PFSK-1 (cell line): ENCODE data around the gene SS18L1.

Experiments
- FOXP2 ChIP-seq: optimal IDR thresholded peaks from 2 replicates; pipeline ENCODE3; 2011; ENCODE audit warnings: borderline replicate concordance, control low read depth, inconsistent platforms; ENCODE audit not compliant: insufficient read depth; ENCODE audit errors: extremely low read length, extremely low read depth
- POLR2AphosphoS5 ChIP-seq: IDR thresholded peaks from 2 replicates; pipeline ENCODE4 v1.6.1; 2012; ENCODE audit warnings: low read depth, mild to moderate bottlenecking, control low read depth, low read length, moderate library complexity
- SIN3A ChIP-seq: IDR thresholded peaks from 2 replicates; pipeline ENCODE4 v1.6.1; 2012; ENCODE audit warnings: mild to moderate bottlenecking, low read length, moderate library complexity, borderline replicate concordance; ENCODE audit not compliant: insufficient read depth
- TAF1 ChIP-seq: IDR thresholded peaks from 2 replicates; pipeline ENCODE4 v1.6.1; 2012; ENCODE audit warnings: low read length, control low read depth, borderline replicate concordance; ENCODE audit not compliant: insufficient read depth
- TF ChIP-seq, protein P1 (sequence below), 2 experiments: IDR thresholded peaks; 2 replicates each; pipeline versions ENCODE4 v1.6.1 to v1.8.0; 2011 to 2012; ENCODE audit warnings: low read depth in 2 of 2, low read length in 2 of 2, control low read depth in 1 of 2, inconsistent platforms in 1 of 2, mild to moderate bottlenecking in 1 of 2, moderate library complexity in 1 of 2; ENCODE audit not compliant: insufficient read depth in 1 of 2

SS18L1 gene

DNA sequence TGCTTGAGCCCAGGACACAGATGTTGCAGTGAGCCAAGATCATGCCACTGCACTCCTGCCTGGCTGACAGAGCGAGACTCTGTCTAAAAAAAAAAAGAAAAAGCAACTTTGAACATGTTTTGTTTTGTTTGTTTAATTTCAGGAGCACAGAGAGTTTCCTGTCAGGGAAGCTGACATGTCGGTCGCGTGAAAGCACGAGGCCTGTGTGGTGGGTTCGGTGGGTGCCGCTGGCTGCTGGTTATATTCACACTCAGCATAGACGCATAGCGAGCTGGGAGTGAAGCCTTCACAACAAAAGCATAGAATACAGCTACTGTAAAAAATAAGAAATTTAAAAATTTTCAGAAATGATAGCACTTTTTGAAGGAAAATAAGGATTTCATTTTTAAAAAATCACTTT lies 53.7 kb downstream of the SS18L1 start:
- TF ChIP-seq SIN3A (no peak), FOXP2 (no peak)
- TF ChIP-seq, protein P1, sequence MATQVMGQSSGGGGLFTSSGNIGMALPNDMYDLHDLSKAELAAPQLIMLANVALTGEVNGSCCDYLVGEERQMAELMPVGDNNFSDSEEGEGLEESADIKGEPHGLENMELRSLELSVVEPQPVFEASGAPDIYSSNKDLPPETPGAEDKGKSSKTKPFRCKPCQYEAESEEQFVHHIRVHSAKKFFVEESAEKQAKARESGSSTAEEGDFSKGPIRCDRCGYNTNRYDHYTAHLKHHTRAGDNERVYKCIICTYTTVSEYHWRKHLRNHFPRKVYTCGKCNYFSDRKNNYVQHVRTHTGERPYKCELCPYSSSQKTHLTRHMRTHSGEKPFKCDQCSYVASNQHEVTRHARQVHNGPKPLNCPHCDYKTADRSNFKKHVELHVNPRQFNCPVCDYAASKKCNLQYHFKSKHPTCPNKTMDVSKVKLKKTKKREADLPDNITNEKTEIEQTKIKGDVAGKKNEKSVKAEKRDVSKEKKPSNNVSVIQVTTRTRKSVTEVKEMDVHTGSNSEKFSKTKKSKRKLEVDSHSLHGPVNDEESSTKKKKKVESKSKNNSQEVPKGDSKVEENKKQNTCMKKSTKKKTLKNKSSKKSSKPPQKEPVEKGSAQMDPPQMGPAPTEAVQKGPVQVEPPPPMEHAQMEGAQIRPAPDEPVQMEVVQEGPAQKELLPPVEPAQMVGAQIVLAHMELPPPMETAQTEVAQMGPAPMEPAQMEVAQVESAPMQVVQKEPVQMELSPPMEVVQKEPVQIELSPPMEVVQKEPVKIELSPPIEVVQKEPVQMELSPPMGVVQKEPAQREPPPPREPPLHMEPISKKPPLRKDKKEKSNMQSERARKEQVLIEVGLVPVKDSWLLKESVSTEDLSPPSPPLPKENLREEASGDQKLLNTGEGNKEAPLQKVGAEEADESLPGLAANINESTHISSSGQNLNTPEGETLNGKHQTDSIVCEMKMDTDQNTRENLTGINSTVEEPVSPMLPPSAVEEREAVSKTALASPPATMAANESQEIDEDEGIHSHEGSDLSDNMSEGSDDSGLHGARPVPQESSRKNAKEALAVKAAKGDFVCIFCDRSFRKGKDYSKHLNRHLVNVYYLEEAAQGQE (IDR thresholded peaks at IDR 0.05; ENCODE audit: insufficient read depth in 1 of 2, low read depth in 2 of 2, low read length in 2 of 2): no peak

DNA sequence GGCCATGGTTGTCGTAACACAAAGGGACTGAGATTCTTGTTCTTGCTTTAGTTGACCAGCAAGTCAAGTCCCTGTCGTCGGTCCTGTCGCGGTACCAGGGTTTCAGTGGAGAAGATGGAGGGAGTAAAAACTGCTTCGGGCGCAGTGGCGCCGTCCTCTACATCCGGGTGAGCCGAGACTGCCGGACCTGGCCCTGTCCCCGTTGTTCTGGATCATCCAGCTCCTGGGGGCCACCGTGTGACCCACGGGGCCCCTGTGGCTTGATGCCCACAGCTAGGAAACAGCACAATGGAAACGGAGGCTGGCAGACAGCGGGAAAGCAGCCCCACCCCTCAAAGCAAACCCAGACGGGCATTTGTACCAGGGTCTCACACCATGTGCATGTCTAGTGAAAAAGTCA lies 54.2 kb downstream of the SS18L1 start:
- TF ChIP-seq, protein P1 (IDR thresholded peaks at IDR 0.05; ENCODE audit: insufficient read depth in 1 of 2, low read depth in 2 of 2, low read length in 2 of 2): no peak
- no peak for TF ChIP-seq FOXP2
- no peak for TF ChIP-seq SIN3A
- TF ChIP-seq TAF1: no peak
- TF ChIP-seq POLR2AphosphoS5: no peak

DNA sequence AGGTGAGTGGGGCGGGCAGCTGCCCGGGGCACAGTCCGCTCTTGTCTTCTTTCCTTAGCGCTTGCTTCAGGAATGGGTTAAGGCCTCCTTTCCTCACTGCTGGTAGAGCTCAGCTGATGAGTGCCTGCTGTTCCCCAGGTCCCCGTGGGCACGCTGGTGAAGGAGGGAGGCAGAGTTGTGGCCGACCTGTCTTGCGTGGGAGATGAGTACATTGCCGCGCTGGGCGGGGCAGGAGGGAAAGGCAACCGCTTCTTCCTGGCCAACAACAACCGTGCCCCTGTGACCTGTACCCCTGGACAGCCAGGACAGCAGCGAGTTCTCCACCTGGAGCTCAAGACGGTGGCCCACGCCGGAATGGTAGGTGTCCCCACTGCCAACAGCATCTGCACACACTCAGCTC lies 54.9 kb downstream of the SS18L1 start:
- TF ChIP-seq FOXP2 (no peak), POLR2AphosphoS5 (no peak), SIN3A (no peak), TAF1 (no peak)
- TF ChIP-seq, protein P1 (IDR thresholded peaks at IDR 0.05; ENCODE audit: insufficient read depth in 1 of 2, low read depth in 2 of 2, low read length in 2 of 2): no peak

- TF ChIP-seq TAF1 (no peak), POLR2AphosphoS5 (no peak), SIN3A (no peak), FOXP2 (no peak)
- TF ChIP-seq, protein P1 (IDR thresholded peaks at IDR 0.05; ENCODE audit: insufficient read depth in 1 of 2, low read depth in 2 of 2, low read length in 2 of 2): no peak
Observed at GRCh38 chr20:62198931-62199330, 55.4 kb downstream of the SS18L1 start.

GRCh38 chr20:62200491-62201172 lies 57.1 kb downstream of the SS18L1 start:
- TF ChIP-seq POLR2AphosphoS5 (no peak), SIN3A (no peak)
- TF ChIP-seq, protein P1 (IDR thresholded peaks at IDR 0.05; ENCODE audit: insufficient read depth in 1 of 2, low read depth in 2 of 2, low read length in 2 of 2): no peak
